HEK293T (cell line): ENCODE data around the gene ZNF48.

Experiments
- BHLHE40 ChIP-seq: fragments of 450-650 bp; IDR thresholded peaks from 2 replicates; pipeline ENCODE4 v1.6.1; 2016; ENCODE audit warnings: mild to moderate bottlenecking, moderate library complexity, borderline replicate concordance
- CTBP1 ChIP-seq: fragments of 450-650 bp; IDR thresholded peaks from 2 replicates; pipeline ENCODE4 v1.6.1; 2016; ENCODE audit warnings: borderline replicate concordance
- ELF4 ChIP-seq: fragments of 450-650 bp; IDR thresholded peaks from 2 replicates; pipeline ENCODE4 v1.6.1; 2017; ENCODE audit warnings: antibody characterized with exemption
- FOXA1 ChIP-seq: fragments of 450-650 bp; IDR thresholded peaks from 2 replicates; pipeline ENCODE4 v1.6.1; 2016; ENCODE audit warnings: mild to moderate bottlenecking
- FOXK2 ChIP-seq: fragments of 450-650 bp; IDR thresholded peaks from 2 replicates; pipeline ENCODE4 v1.6.1; 2016; ENCODE audit warnings: mild to moderate bottlenecking
- FOXM1 ChIP-seq: fragments of 450-650 bp; IDR thresholded peaks from 2 replicates; pipeline ENCODE4 v1.6.1; 2017; ENCODE audit warnings: mild to moderate bottlenecking, borderline replicate concordance
- HDGF ChIP-seq: fragments of 450-650 bp; IDR thresholded peaks from 2 replicates; pipeline ENCODE4 v1.6.1; 2017; ENCODE audit warnings: antibody characterized with exemption, borderline replicate concordance
- L3MBTL2 ChIP-seq: fragments of 450-650 bp; conservative IDR thresholded peaks from 2 replicates; pipeline ENCODE4 v1.6.1; 2016; ENCODE audit warnings: mild to moderate bottlenecking
- NFRKB ChIP-seq: fragments of 450-650 bp; IDR thresholded peaks from 2 replicates; pipeline ENCODE4 v1.6.1; 2016; ENCODE audit warnings: mild to moderate bottlenecking, moderate library complexity
- SP1 ChIP-seq: fragments of 450-650 bp; IDR thresholded peaks from 2 replicates; pipeline ENCODE4 v1.6.1; 2017
- SUZ12 ChIP-seq: fragments of 450-650 bp; IDR thresholded peaks from 2 replicates; pipeline ENCODE4 v1.6.1; 2016; ENCODE audit warnings: mild to moderate bottlenecking
- TARDBP ChIP-seq: fragments of 450-650 bp; IDR thresholded peaks from 2 replicates; pipeline ENCODE4 v1.6.1; 2016
- TF ChIP-seq, protein P1 (sequence below): fragments of 450-650 bp; IDR thresholded peaks from 2 replicates; pipeline ENCODE4 v1.6.1; 2016

- no peak for TF ChIP-seq TARDBP
- no peak for TF ChIP-seq BHLHE40
- no peak for TF ChIP-seq SP1
- no peak for TF ChIP-seq FOXM1
- no peak for TF ChIP-seq HDGF
- no peak for TF ChIP-seq FOXK2
- TF ChIP-seq, protein P1, sequence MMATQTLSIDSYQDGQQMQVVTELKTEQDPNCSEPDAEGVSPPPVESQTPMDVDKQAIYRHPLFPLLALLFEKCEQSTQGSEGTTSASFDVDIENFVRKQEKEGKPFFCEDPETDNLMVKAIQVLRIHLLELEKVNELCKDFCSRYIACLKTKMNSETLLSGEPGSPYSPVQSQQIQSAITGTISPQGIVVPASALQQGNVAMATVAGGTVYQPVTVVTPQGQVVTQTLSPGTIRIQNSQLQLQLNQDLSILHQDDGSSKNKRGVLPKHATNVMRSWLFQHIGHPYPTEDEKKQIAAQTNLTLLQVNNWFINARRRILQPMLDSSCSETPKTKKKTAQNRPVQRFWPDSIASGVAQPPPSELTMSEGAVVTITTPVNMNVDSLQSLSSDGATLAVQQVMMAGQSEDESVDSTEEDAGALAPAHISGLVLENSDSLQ, result no peak
- no peak for TF ChIP-seq CTBP1
- no peak for TF ChIP-seq SUZ12
- TF ChIP-seq FOXA1, result no peak
- TF ChIP-seq L3MBTL2, result no peak
- TF ChIP-seq NFRKB, result no peak
- TF ChIP-seq ELF4, result no peak
Measured at GRCh38 chr16:30369938-30370455, 25.2 kb upstream of the ZNF48 start.
